Neutrophil (primary cell): Measurements from ENCODE around the gene NUP98.
"Not testable (repeated sequence)": the region's sequence is repeated elsewhere in the genome, so short reads cannot be mapped to it uniquely, and the experiment has no call there.

Experiments
- H3K27ac ChIP-seq: fragments of 200-600 bp; sonication (generic); 2 replicates; pipeline ENCODE4 v1.5.1; 2016; ENCODE audit warnings: mild to moderate bottlenecking, moderate library complexity
- H3K27me3 ChIP-seq: fragments of 200-600 bp; sonication (generic); 2 replicates; pipeline ENCODE4 v1.6.0; 2016; ENCODE audit warnings: mild to moderate bottlenecking
- H3K36me3 ChIP-seq: fragments of 200-600 bp; sonication (generic); 2 replicates; pipeline ENCODE4 v1.5.1; 2017
- H3K4me1 ChIP-seq, 2 experiments: fragments of 200-600 bp in 1 of 2; sonication (generic) in 1 of 2; 1 replicate in 1 of 2; 2 replicates in 1 of 2; pipeline versions ENCODE4 v1.5.1 to v1.6.1; 2013 to 2016; ENCODE audit warnings: low read depth in 1 of 2, low read length in 1 of 2, mild to moderate bottlenecking in 1 of 2, moderate library complexity in 1 of 2; ENCODE audit not compliant: control insufficient read depth in 1 of 2, insufficient read depth in 1 of 2
- H3K4me3 ChIP-seq, 2 experiments: fragments of 200-600 bp in 1 of 2; sonication (generic) in 1 of 2; 1 replicate in 1 of 2; 2 replicates in 1 of 2; pipeline ENCODE4 v1.5.1; 2013 to 2016; ENCODE audit warnings: low read depth in 1 of 2, low read length in 1 of 2, mild to moderate bottlenecking in 1 of 2, moderate library complexity in 1 of 2
- H3K9me3 ChIP-seq: fragments of 200-600 bp; sonication (generic); 2 replicates; pipeline ENCODE4 v1.5.1; 2016
- TF ChIP-seq, protein P1 (sequence below): fragments of 200-600 bp; sonication (generic); IDR thresholded peaks from 2 replicates; pipeline ENCODE4 v1.5.1; 2016; ENCODE audit warnings: antibody characterized with exemption

The NUP98 gene

GRCh38 chr11:3645552-3645951 lies 151.8 kb downstream of the NUP98 start:
- Histone ChIP-seq H3K4me1 (peaks cover 6 to 9% of the 10 kb centered on the region in 2 experiments), H3K36me3 (no peaks in the 10 kb centered on the region), H3K27me3 (peaks cover 77% of the 10 kb centered on the region), H3K9me3 (no peaks in the 10 kb centered on the region), H3K27ac (no peak overlapping the region), H3K4me3 (no peak overlapping the region)
- TF ChIP-seq, protein P1, sequence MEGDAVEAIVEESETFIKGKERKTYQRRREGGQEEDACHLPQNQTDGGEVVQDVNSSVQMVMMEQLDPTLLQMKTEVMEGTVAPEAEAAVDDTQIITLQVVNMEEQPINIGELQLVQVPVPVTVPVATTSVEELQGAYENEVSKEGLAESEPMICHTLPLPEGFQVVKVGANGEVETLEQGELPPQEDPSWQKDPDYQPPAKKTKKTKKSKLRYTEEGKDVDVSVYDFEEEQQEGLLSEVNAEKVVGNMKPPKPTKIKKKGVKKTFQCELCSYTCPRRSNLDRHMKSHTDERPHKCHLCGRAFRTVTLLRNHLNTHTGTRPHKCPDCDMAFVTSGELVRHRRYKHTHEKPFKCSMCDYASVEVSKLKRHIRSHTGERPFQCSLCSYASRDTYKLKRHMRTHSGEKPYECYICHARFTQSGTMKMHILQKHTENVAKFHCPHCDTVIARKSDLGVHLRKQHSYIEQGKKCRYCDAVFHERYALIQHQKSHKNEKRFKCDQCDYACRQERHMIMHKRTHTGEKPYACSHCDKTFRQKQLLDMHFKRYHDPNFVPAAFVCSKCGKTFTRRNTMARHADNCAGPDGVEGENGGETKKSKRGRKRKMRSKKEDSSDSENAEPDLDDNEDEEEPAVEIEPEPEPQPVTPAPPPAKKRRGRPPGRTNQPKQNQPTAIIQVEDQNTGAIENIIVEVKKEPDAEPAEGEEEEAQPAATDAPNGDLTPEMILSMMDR: no peak

DNA sequence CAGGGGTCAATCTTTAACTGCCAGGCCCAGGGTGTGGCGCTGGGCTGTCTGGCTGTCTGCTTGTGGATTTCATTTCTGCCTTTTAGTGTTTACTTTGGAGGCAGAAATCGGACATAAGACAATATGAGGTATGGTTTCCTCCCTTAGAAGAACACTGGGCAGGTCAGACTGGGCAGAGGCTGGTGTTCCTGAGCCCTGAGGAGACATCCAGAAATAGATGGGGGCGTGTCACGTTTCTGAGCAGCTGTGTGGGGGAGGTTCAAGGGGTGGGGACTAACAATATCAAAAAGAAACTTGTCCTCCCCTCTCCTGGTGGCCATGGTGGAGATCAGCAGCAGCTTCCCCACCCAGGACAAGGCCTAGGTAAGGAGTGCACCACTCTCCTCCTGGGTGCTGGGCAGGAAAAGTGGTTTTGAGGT lies 152.5 kb downstream of the NUP98 start, which contains the start of gene ART1:
Gene ART1, plus strand, starts transcription at position 312 of the 419 bp plus-strand sequence. CDS start 14,086 bp downstream, outside the sequence.
- Histone ChIP-seq H3K36me3 (no peaks in the 10 kb centered on the region), H3K4me3 (no peak within 1 kb of the TSS), H3K9me3 (no peaks in the 10 kb centered on the region), H3K27ac (no peak within 1 kb of the TSS), H3K27me3 (peaks cover 73% of the 10 kb centered on the region), H3K4me1 (peaks cover 6 to 9% of the 10 kb centered on the region in 2 experiments)
- TF ChIP-seq, protein P1: no peak

- Histone ChIP-seq H3K4me1 (peaks cover 9 to 11% of the 10 kb centered on the region in 2 experiments), H3K27me3 (peaks cover 56% of the 10 kb centered on the region)
- not testable (repeated sequence) for H3K4me3 ChIP-seq, H3K9me3 ChIP-seq, H3K36me3 ChIP-seq, H3K27ac ChIP-seq
Measured at GRCh38 chr11:3643102-3643546, 154.2 kb downstream of the NUP98 start.

- no peak overlapping the region for H3K27ac ChIP-seq
- peak overlapping the region; percentile 10 to 29 for H3K4me3 ChIP-seq
- H3K27me3 ChIP-seq: peaks cover 56% of the 10 kb centered on the region
- no peaks in the 10 kb centered on the region for H3K36me3 ChIP-seq
- no peaks in the 10 kb centered on the region for H3K9me3 ChIP-seq
- peaks cover 9 to 11% of the 10 kb centered on the region in 2 experiments for H3K4me1 ChIP-seq
- TF ChIP-seq, protein P1: no peak
Measured at GRCh38 chr11:3642071-3642951, 155.0 kb downstream of the NUP98 start.

- peak within 1 kb of the TSS; percentile 10 to 29 for H3K4me3 ChIP-seq
- H3K27ac ChIP-seq: no peak within 1 kb of the TSS
- peaks cover 56% of the 10 kb centered on the region for H3K27me3 ChIP-seq
Measured at GRCh38 chr11:3641701-3642070, 155.7 kb downstream of the NUP98 start, which contains the start of gene ART5. TSS of gene ART5 (minus strand) at chr11:3641992. CDS start at chr11:3641862, 130 bp downstream.

More at GRCh38 chr11:3641701-3642070, 155.7 kb downstream of the NUP98 start, which contains the start of gene ART5:
- TF ChIP-seq, protein P1: no peak
- H3K9me3 ChIP-seq: no peaks in the 10 kb centered on the region
- peaks cover 9 to 11% of the 10 kb centered on the region in 2 experiments for H3K4me1 ChIP-seq
- no peaks in the 10 kb centered on the region for H3K36me3 ChIP-seq
